Caco-2 (cell line): ENCODE measurements around the gene RCBTB1. TPM values are rescaled to one million over a fixed set of nuclear protein-coding genes. Genes with fewer than 3 reads are reported as not detected.
"Not testable (repeated sequence)": the region's sequence is repeated elsewhere in the genome, so short reads cannot be mapped to it uniquely, and the experiment has no call there.

Source experiments
- BruUV-seq: library from RNA; stranded (reverse); fragments of 400-500 nt; replicated peaks from 2 replicates; lab custom pipeline; 2021; lab: Mats Ljungman, UMichigan
- CTCF ChIA-PET: fragments of 300-600 bp; sonication (Branson Sonifier 250); formaldehyde crosslinking; loops from one replicate; lab custom pipeline; 2022; ENCODE audit warnings: antibody characterized with exemption; lab: Charles Lee
- POLR2A ChIA-PET: fragments of 300-600 bp; sonication (Branson Sonifier 250); formaldehyde crosslinking; loops from one replicate; lab custom pipeline; 2022; ENCODE audit warnings: antibody characterized with exemption; lab: Charles Lee
- DNase-seq, 2 experiments: peaks; one replicate each; pipeline versions ENCODE4 v3.0.0 to v3.0.0-alpha.2; 2020 to 2022
- H3K27me3 ChIP-seq: replicated peaks from 2 replicates; pipeline ENCODE4 v1.6.0; 2011; ENCODE audit warnings: low read length; ENCODE audit not compliant: control insufficient read depth, insufficient read depth
- H3K36me3 ChIP-seq: 2 replicates; pipeline ENCODE4 v1.5.1; 2011; ENCODE audit warnings: low read length; ENCODE audit not compliant: control insufficient read depth, insufficient read depth
- H3K4me1 ChIP-seq: fragments of 250-450 bp; sonication (Bioruptor Pico); 2 replicates; pipeline ENCODE4 v1.5.1; 2020; ENCODE audit warnings: mild to moderate bottlenecking
- H3K4me3 ChIP-seq: 2 replicates; pipeline ENCODE4 v1.5.1; 2011; ENCODE audit warnings: low read depth, mild to moderate bottlenecking, control low read depth, low read length
- H3K9me3 ChIP-seq: fragments of 250-450 bp; sonication (Bioruptor Pico); 2 replicates; pipeline ENCODE4 v1.5.1; 2020; ENCODE audit warnings: mild to moderate bottlenecking, moderate library complexity
- H3K27ac Mint-ChIP-seq: one replicate; pipeline ENCODE4 v1.8.0; 2022; ENCODE audit warnings: mixed read lengths; ENCODE audit not compliant: unreplicated experiment
- H3K27me3 Mint-ChIP-seq: one replicate; pipeline ENCODE4 v1.8.0; 2022; ENCODE audit warnings: mixed read lengths; ENCODE audit not compliant: insufficient read depth, unreplicated experiment
- H3K36me3 Mint-ChIP-seq: one replicate; pipeline ENCODE4 v1.8.0; 2022; ENCODE audit warnings: mild to moderate bottlenecking, mixed read lengths; ENCODE audit not compliant: insufficient read depth, unreplicated experiment
- H3K4me1 Mint-ChIP-seq: one replicate; pipeline ENCODE4 v1.8.0; 2022; ENCODE audit warnings: low read depth, mixed read lengths; ENCODE audit not compliant: unreplicated experiment
- H3K4me3 Mint-ChIP-seq: one replicate; pipeline ENCODE4 v1.8.0; 2022; ENCODE audit warnings: mild to moderate bottlenecking, moderate library complexity, mixed read lengths; ENCODE audit not compliant: unreplicated experiment
- H3K9me3 Mint-ChIP-seq: one replicate; pipeline ENCODE4 v1.8.0; 2022; ENCODE audit warnings: mixed read lengths; ENCODE audit not compliant: unreplicated experiment
- CTCF ChIP-seq, 2 experiments: fragments of 200-600 bp in 1 of 2; IDR thresholded peaks; 1 replicate in 1 of 2; 2 replicates in 1 of 2; pipeline versions ENCODE4 v1.5.1 to v1.8.0; 2011 to 2022; ENCODE audit warnings: antibody characterized with exemption in 1 of 2, control low read depth in 1 of 2, inconsistent platforms in 1 of 2, low read depth in 1 of 2, low read length in 1 of 2, mild to moderate bottlenecking in 1 of 2, moderate library complexity in 1 of 2; ENCODE audit not compliant: insufficient read depth in 1 of 2, severe bottlenecking in 1 of 2, unreplicated experiment in 1 of 2
- intact Hi-C: fragments of 100-400 bp; cut with micrococcal nuclease; formaldehyde crosslinking; loops from one replicate; pipeline ENCODE4 v1.10.0; 2022; ENCODE audit not compliant: unreplicated experiment
- total RNA-seq: library from RNA; stranded (reverse); gene quantifications from 2 replicates; pipeline ENCODE4 v1.2.3, GENCODE V29; 2022

The RCBTB1 gene
- total RNA-seq, 1 experiment from 2014 or later: 25.7 TPM

GRCh38 chr13:49498206-49498605, 87.2 kb downstream of the RCBTB1 start:
- intact Hi-C loops: no loop called here

GRCh38 chr13:49497272-49497671, 88.1 kb downstream of the RCBTB1 start:
- no peaks in the 10 kb centered on the region for H3K4me1 Mint-ChIP-seq
- no peaks in the 10 kb centered on the region for H3K36me3 ChIP-seq
- no peak overlapping the region for H3K4me3 ChIP-seq
- no peaks in the 10 kb centered on the region for H3K36me3 Mint-ChIP-seq
- H3K27me3 Mint-ChIP-seq: no peaks in the 10 kb centered on the region
- H3K4me1 ChIP-seq: no peaks in the 10 kb centered on the region
- DNase-seq: no peak
- ChIA-PET POLR2A (no interaction called here), CTCF (no interaction called here)
- no peaks in the 10 kb centered on the region for H3K9me3 Mint-ChIP-seq
- no peak overlapping the region for H3K27ac Mint-ChIP-seq
- intact Hi-C loops: no loop called here
- no peaks in the 10 kb centered on the region for H3K9me3 ChIP-seq
- TF ChIP-seq CTCF (IDR thresholded peaks at IDR 0.05; ENCODE audit: insufficient read depth in 1 of 2, low read depth in 1 of 2, low read length in 1 of 2, severe bottlenecking in 1 of 2, unreplicated experiment in 1 of 2): no peak
- TSS peak; percentile 18 for BruUV-seq
- H3K4me3 Mint-ChIP-seq: no peak overlapping the region
- H3K27me3 ChIP-seq: no peaks in the 10 kb centered on the region

More at GRCh38 chr13:49498206-49498605, 87.2 kb downstream of the RCBTB1 start:
- Histone ChIP-seq H3K4me1 (no peaks in the 10 kb centered on the region), H3K36me3 (no peaks in the 10 kb centered on the region), H3K9me3 (no peaks in the 10 kb centered on the region), H3K27me3 (no peaks in the 10 kb centered on the region; the same call in 1 of the 2 replicates), H3K4me3 (no peak overlapping the region)
- Mint-ChIP-seq H3K4me1 (no peaks in the 10 kb centered on the region), H3K27ac (no peak overlapping the region), H3K36me3 (no peaks in the 10 kb centered on the region), H3K4me3 (no peak overlapping the region), H3K27me3 (no peaks in the 10 kb centered on the region), H3K9me3 (no peaks in the 10 kb centered on the region)
- no TSS peak for BruUV-seq
- no peak for DNase-seq
- CTCF ChIA-PET: no interaction called here
- no peak for TF ChIP-seq CTCF (IDR thresholded peaks at IDR 0.05; ENCODE audit: insufficient read depth in 1 of 2, low read depth in 1 of 2, low read length in 1 of 2, severe bottlenecking in 1 of 2, unreplicated experiment in 1 of 2)
- POLR2A ChIA-PET: no interaction called here

GRCh38 chr13:49496837-49497236, 88.5 kb downstream of the RCBTB1 start:
- H3K36me3 ChIP-seq, H3K27me3 Mint-ChIP-seq, H3K4me3 Mint-ChIP-seq, POLR2A ChIA-PET, H3K9me3 ChIP-seq, intact Hi-C loops, H3K4me1 ChIP-seq, H3K36me3 Mint-ChIP-seq, H3K27ac Mint-ChIP-seq, H3K9me3 Mint-ChIP-seq, H3K27me3 ChIP-seq, CTCF ChIA-PET, BruUV-seq, H3K4me1 Mint-ChIP-seq, DNase-seq, H3K4me3 ChIP-seq: not testable (repeated sequence)
